GM23338 (cell line): ENCODE data around the gene CCDC97.

Experiments
- CREB1 ChIP-seq: fragments of 250-450 bp; sonication (Bioruptor Pico); IDR thresholded peaks from 2 replicates; pipeline ENCODE4 v1.5.0; 2020; ENCODE audit warnings: low read depth, mild to moderate bottlenecking, moderate library complexity
- CTCF ChIP-seq, 2 experiments: fragments of 200-600 bp in 1 of 2; sonication (generic) in 1 of 2; conservative IDR thresholded peaks; 2 replicates each; pipeline versions ENCODE4 v1.5.1 to v1.6.1; 2016 to 2017; ENCODE audit warnings: antibody characterized with exemption in 2 of 2, low read depth in 2 of 2, mild to moderate bottlenecking in 2 of 2, moderate library complexity in 1 of 2

- TF ChIP-seq CTCF (conservative IDR thresholded peaks at IDR 0.05; ENCODE audit: low read depth in 2 of 2) (no peak), CREB1 (CRISPR knock-in tag) (no peak)
Measured at GRCh38 chr19:41323430-41324125, 13.6 kb downstream of the CCDC97 start.
